ENCODE results near the gene NFX1.

The NFX1 gene

DNA sequence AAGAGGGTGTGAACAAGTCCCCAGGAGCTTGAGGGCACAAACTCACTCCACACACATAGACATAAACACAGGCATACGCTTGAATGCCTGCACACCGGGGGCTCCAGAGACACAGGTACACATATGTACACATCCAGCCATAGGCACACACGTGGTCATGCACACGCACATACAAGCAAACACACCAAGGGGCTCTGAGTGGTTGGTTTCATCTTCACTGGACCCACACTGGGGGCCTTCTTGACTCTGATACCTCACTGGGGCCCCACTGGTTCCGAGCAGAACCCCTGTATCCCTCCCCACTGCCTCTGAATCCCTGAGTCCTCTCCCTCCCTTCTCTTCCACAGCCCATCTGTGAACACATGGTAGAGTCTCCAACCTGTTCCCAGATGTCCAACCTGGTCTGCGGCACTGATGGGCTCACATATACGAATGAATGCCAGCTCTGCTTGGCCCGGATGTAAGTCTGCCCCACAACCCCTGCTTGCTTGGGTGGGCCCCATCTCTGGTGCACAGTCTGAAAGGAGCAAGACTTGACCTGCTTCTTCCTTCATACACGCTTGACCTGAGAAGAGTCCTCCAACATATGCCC lies 44.0 kb upstream of the NFX1 start:
- no peak overlapping the region for H3K27ac ChIP-seq (ENCODE audit: low read depth, low read length)
- no peak for DNase-seq
- no peak overlapping the region for H3K4me3 ChIP-seq (ENCODE audit: low read length)
- no peaks in the 10 kb centered on the region for H3K4me1 ChIP-seq (ENCODE audit: control insufficient read depth, low read depth, low read length)
- no peaks in the 10 kb centered on the region for H3K27me3 ChIP-seq (ENCODE audit: insufficient read depth, low read length, poor library complexity)
- no peaks in the 10 kb centered on the region for H3K79me2 ChIP-seq (ENCODE audit: control insufficient read depth, insufficient read depth, low read length)
- no peak overlapping the region for H3K9ac ChIP-seq (ENCODE audit: low read length)
- no CpG with 5 or more reads among the region's 9 CpGs for WGBS (ENCODE audit: extremely low coverage, insufficient coverage, low lambda C conversion rate)
- H2BK5ac ChIP-seq (ENCODE audit: low read length) = no peak overlapping the region
- no peak overlapping the region for H2AK5ac ChIP-seq (ENCODE audit: low read length)
- H3K79me1 ChIP-seq (ENCODE audit: low read length) = no peaks in the 10 kb centered on the region
- H3K18ac ChIP-seq (ENCODE audit: low read length) = no peak overlapping the region
- H2BK15ac ChIP-seq (replicated peaks; ENCODE audit: low read depth) = no peak overlapping the region
- H3K56ac ChIP-seq (ENCODE audit: low read length) = no peak overlapping the region
- no peak overlapping the region for H4K8ac ChIP-seq (ENCODE audit: low read depth, low read length)
- H4K5ac ChIP-seq (ENCODE audit: low read length) = no peak overlapping the region
- H3K4me2 ChIP-seq (ENCODE audit: low read length) = no peak overlapping the region
- no peaks in the 10 kb centered on the region for H3K36me3 ChIP-seq (ENCODE audit: control insufficient read depth, insufficient read depth, low read length)
- no peak overlapping the region for H2BK120ac ChIP-seq (ENCODE audit: low read depth, low read length)
- no peak overlapping the region for H3K4ac ChIP-seq (ENCODE audit: low read depth, low read length)
- H3K23ac ChIP-seq (ENCODE audit: low read length) = no peak overlapping the region

- Histone ChIP-seq H3K9ac (ENCODE audit: low read length) (no peak overlapping the region), H2BK120ac (ENCODE audit: low read depth, low read length) (no peak overlapping the region), H3K4ac (ENCODE audit: low read depth, low read length) (no peak overlapping the region), H3K79me2 (ENCODE audit: control insufficient read depth, insufficient read depth, low read length) (no peaks in the 10 kb centered on the region), H3K27me3 (ENCODE audit: insufficient read depth, low read length, poor library complexity) (no peaks in the 10 kb centered on the region), H4K8ac (ENCODE audit: low read depth, low read length) (no peak overlapping the region), H3K36me3 (ENCODE audit: control insufficient read depth, insufficient read depth, low read length) (peaks cover 2% of the 10 kb centered on the region), H3K27ac (ENCODE audit: low read depth, low read length) (no peak overlapping the region), H3K4me2 (ENCODE audit: low read length) (no peak overlapping the region), H2AK5ac (ENCODE audit: low read length) (no peak overlapping the region), H3K56ac (ENCODE audit: low read length) (no peak overlapping the region), H4K5ac (ENCODE audit: low read length) (no peak overlapping the region), H3K79me1 (ENCODE audit: low read length) (no peaks in the 10 kb centered on the region), H2BK15ac (replicated peaks; ENCODE audit: low read depth) (no peak overlapping the region), H3K4me1 (ENCODE audit: control insufficient read depth, low read depth, low read length) (no peaks in the 10 kb centered on the region), H3K18ac (ENCODE audit: low read length) (no peak overlapping the region), H2BK5ac (ENCODE audit: low read length) (no peak overlapping the region), H3K4me3 (ENCODE audit: low read length) (no peak overlapping the region), H3K23ac (ENCODE audit: low read length) (no peak overlapping the region)
- DNase-seq = no peak
- WGBS (ENCODE audit: extremely low coverage, insufficient coverage, low lambda C conversion rate) = no CpG with 5 or more reads among the region's 3 CpGs
Measured at GRCh38 chr9:33248606-33249005, 41.7 kb upstream of the NFX1 start.

DNA sequence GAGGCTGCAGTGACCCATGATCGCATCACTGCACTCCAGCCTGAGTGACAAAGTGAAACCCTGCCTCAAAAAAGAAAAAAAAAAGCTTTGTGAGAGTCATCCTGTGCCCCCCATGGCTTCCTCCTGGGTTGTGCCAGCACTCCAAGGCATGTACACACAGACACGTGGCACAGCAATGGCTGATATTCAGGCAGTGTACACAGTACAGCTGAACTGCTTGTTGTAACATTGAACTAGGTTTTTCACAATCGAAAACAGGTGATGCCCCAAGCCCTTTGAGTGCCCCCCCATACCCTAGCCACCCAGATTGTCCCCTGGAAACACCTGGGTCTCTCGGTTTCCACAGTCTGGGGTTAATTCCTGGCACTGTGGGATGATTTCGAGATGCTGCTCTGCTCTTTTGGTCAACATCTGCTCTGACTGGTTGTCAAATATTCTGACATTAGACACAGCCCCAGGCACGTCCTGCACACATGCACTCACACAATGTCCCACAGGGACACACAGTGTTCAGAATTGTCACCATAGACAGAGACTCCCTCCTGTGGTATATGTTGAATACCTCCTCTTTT lies 41.1 kb upstream of the NFX1 start:
- H4K8ac ChIP-seq (ENCODE audit: low read depth, low read length) = no peak overlapping the region
- no peak overlapping the region for H3K23ac ChIP-seq (ENCODE audit: low read length)
- H3K36me3 ChIP-seq (ENCODE audit: control insufficient read depth, insufficient read depth, low read length) = peaks cover 2% of the 10 kb centered on the region
- no peaks in the 10 kb centered on the region for H3K27me3 ChIP-seq (ENCODE audit: insufficient read depth, low read length, poor library complexity)
- no peak overlapping the region for H3K4ac ChIP-seq (ENCODE audit: low read depth, low read length)
- H2AK5ac ChIP-seq (ENCODE audit: low read length) = no peak overlapping the region
- H3K9ac ChIP-seq (ENCODE audit: low read length) = no peak overlapping the region
- H3K4me1 ChIP-seq (ENCODE audit: control insufficient read depth, low read depth, low read length) = no peaks in the 10 kb centered on the region
- H3K79me2 ChIP-seq (ENCODE audit: control insufficient read depth, insufficient read depth, low read length) = no peaks in the 10 kb centered on the region
- H2BK5ac ChIP-seq (ENCODE audit: low read length) = no peak overlapping the region
- H3K27ac ChIP-seq (ENCODE audit: low read depth, low read length) = no peak overlapping the region
- H2BK120ac ChIP-seq (ENCODE audit: low read depth, low read length) = no peak overlapping the region
- WGBS (ENCODE audit: extremely low coverage, insufficient coverage, low lambda C conversion rate) = no CpG with 5 or more reads among the region's 6 CpGs
- no peak overlapping the region for H4K5ac ChIP-seq (ENCODE audit: low read length)
- no peak overlapping the region for H3K4me2 ChIP-seq (ENCODE audit: low read length)
- H3K4me3 ChIP-seq (ENCODE audit: low read length) = no peak overlapping the region
- H3K56ac ChIP-seq (ENCODE audit: low read length) = no peak overlapping the region
- no peaks in the 10 kb centered on the region for H3K79me1 ChIP-seq (ENCODE audit: low read length)
- H2BK15ac ChIP-seq (replicated peaks; ENCODE audit: low read depth) = no peak overlapping the region
- DNase-seq = no peak
- H3K18ac ChIP-seq (ENCODE audit: low read length) = no peak overlapping the region

DNA sequence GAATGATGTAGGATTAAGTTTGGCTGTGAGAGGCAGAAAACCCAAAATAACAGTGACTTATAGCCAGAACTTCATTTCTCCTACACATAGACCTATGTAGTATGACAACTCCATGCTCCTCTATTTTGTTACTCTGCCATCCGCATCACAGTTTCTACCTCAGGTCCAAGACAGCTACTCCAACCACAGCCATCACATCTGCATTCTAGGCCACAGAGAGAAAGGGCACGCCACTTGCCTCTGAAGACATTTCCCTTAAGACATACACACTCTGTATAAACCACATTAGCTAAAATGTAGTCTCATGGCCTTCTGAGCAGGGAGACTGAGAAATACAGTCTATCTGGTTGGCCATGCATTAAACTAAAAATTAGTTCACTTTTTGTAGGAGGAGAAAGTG lies 40.3 kb upstream of the NFX1 start:
- Histone ChIP-seq H4K8ac (ENCODE audit: low read depth, low read length) (no peak overlapping the region), H3K27me3 (ENCODE audit: insufficient read depth, low read length, poor library complexity) (no peaks in the 10 kb centered on the region), H3K56ac (ENCODE audit: low read length) (no peak overlapping the region), H3K36me3 (ENCODE audit: control insufficient read depth, insufficient read depth, low read length) (peaks cover 6% of the 10 kb centered on the region), H4K5ac (ENCODE audit: low read length) (no peak overlapping the region), H3K18ac (ENCODE audit: low read length) (no peak overlapping the region), H3K4me2 (ENCODE audit: low read length) (no peak overlapping the region), H3K23ac (ENCODE audit: low read length) (no peak overlapping the region), H3K79me1 (ENCODE audit: low read length) (no peaks in the 10 kb centered on the region), H3K4ac (ENCODE audit: low read depth, low read length) (no peak overlapping the region), H2BK120ac (ENCODE audit: low read depth, low read length) (no peak overlapping the region), H2AK5ac (ENCODE audit: low read length) (no peak overlapping the region), H2BK5ac (ENCODE audit: low read length) (no peak overlapping the region), H3K9ac (ENCODE audit: low read length) (no peak overlapping the region), H3K4me3 (ENCODE audit: low read length) (no peak overlapping the region), H3K79me2 (ENCODE audit: control insufficient read depth, insufficient read depth, low read length) (no peaks in the 10 kb centered on the region), H3K27ac (ENCODE audit: low read depth, low read length) (no peak overlapping the region), H3K4me1 (ENCODE audit: control insufficient read depth, low read depth, low read length) (no peaks in the 10 kb centered on the region), H2BK15ac (replicated peaks; ENCODE audit: low read depth) (no peak overlapping the region)
- WGBS (ENCODE audit: extremely low coverage, insufficient coverage, low lambda C conversion rate) = no CpG with 5 or more reads among the region's 2 CpGs
- DNase-seq = no peak

- no peak overlapping the region for H4K5ac ChIP-seq (ENCODE audit: low read length)
- H2BK5ac ChIP-seq (ENCODE audit: low read length) = no peak overlapping the region
- no peak overlapping the region for H3K4ac ChIP-seq (ENCODE audit: low read depth, low read length)
- no peak overlapping the region for H2AK5ac ChIP-seq (ENCODE audit: low read length)
- H3K23ac ChIP-seq (ENCODE audit: low read length) = no peak overlapping the region
- no peak overlapping the region for H3K18ac ChIP-seq (ENCODE audit: low read length)
- peaks cover 9% of the 10 kb centered on the region for H3K36me3 ChIP-seq (ENCODE audit: control insufficient read depth, insufficient read depth, low read length)
- no peak for DNase-seq
- no peaks in the 10 kb centered on the region for H3K79me1 ChIP-seq (ENCODE audit: low read length)
- H3K27ac ChIP-seq (ENCODE audit: low read depth, low read length) = no peak overlapping the region
- no CpG with 5 or more reads among the region's 1 CpG for WGBS (ENCODE audit: extremely low coverage, insufficient coverage, low lambda C conversion rate)
- no peaks in the 10 kb centered on the region for H3K27me3 ChIP-seq (ENCODE audit: insufficient read depth, low read length, poor library complexity)
- no peak overlapping the region for H3K4me2 ChIP-seq (ENCODE audit: low read length)
- H3K4me3 ChIP-seq (ENCODE audit: low read length) = no peak overlapping the region
- H3K9ac ChIP-seq (ENCODE audit: low read length) = no peak overlapping the region
- H2BK120ac ChIP-seq (ENCODE audit: low read depth, low read length) = no peak overlapping the region
- H4K8ac ChIP-seq (ENCODE audit: low read depth, low read length) = no peak overlapping the region
- H3K56ac ChIP-seq (ENCODE audit: low read length) = no peak overlapping the region
- no peak overlapping the region for H2BK15ac ChIP-seq (replicated peaks; ENCODE audit: low read depth)
- H3K79me2 ChIP-seq (ENCODE audit: control insufficient read depth, insufficient read depth, low read length) = no peaks in the 10 kb centered on the region
- H3K4me1 ChIP-seq (ENCODE audit: control insufficient read depth, low read depth, low read length) = no peaks in the 10 kb centered on the region
Measured at GRCh38 chr9:33250458-33250995, 39.8 kb upstream of the NFX1 start.

GRCh38 chr9:33254211-33254610 lies 36.1 kb upstream of the NFX1 start:
- Histone ChIP-seq H2BK5ac (ENCODE audit: low read length) (no peak overlapping the region), H3K56ac (ENCODE audit: low read length) (no peak overlapping the region), H3K79me1 (ENCODE audit: low read length) (no peaks in the 10 kb centered on the region), H3K9ac (ENCODE audit: low read length) (no peak overlapping the region), H2BK120ac (ENCODE audit: low read depth, low read length) (no peak overlapping the region), H3K36me3 (ENCODE audit: control insufficient read depth, insufficient read depth, low read length) (peaks cover 18% of the 10 kb centered on the region), H3K79me2 (ENCODE audit: control insufficient read depth, insufficient read depth, low read length) (no peaks in the 10 kb centered on the region), H4K5ac (ENCODE audit: low read length) (no peak overlapping the region), H3K4me2 (ENCODE audit: low read length) (no peak overlapping the region), H3K27ac (ENCODE audit: low read depth, low read length) (no peak overlapping the region), H4K8ac (ENCODE audit: low read depth, low read length) (no peak overlapping the region), H3K4ac (ENCODE audit: low read depth, low read length) (no peak overlapping the region), H3K18ac (ENCODE audit: low read length) (no peak overlapping the region), H2AK5ac (ENCODE audit: low read length) (no peak overlapping the region), H3K23ac (ENCODE audit: low read length) (no peak overlapping the region), H3K27me3 (ENCODE audit: insufficient read depth, low read length, poor library complexity) (no peaks in the 10 kb centered on the region), H3K4me3 (ENCODE audit: low read length) (no peak overlapping the region), H3K4me1 (ENCODE audit: control insufficient read depth, low read depth, low read length) (no peaks in the 10 kb centered on the region), H2BK15ac (replicated peaks; ENCODE audit: low read depth) (no peak overlapping the region)
- no peak for DNase-seq
- WGBS (ENCODE audit: extremely low coverage, insufficient coverage, low lambda C conversion rate) = no CpG with 5 or more reads among the region's 4 CpGs

Measured in mesendoderm (in vitro differentiated cells).